Measurements from ENCODE around the gene RARG.

Gene RARG

GRCh38 chr12:53231921-53232645, at the start of gene RARG:
TSS of gene RARG (minus strand) at chr12:53232209. CDS start at chr12:53227545, 4,664 bp downstream.
- no peak for TF ChIP-seq CTCF (IDR thresholded peaks at IDR 0.05; ENCODE audit: low read depth, low read length)
- DNase-seq (ENCODE audit: extremely low read depth, low read depth): no peak

GRCh38 chr12:53279888-53280498, 48.0 kb upstream of the RARG start:
- no peak for DNase-seq (ENCODE audit: extremely low read depth, low read depth)

GRCh38 chr12:53279283-53279869, 47.4 kb upstream of the RARG start:
- no peak for TF ChIP-seq CTCF (IDR thresholded peaks at IDR 0.05; ENCODE audit: low read depth, low read length)
- DNase-seq (ENCODE audit: extremely low read depth, low read depth): no peak

More at GRCh38 chr12:53279888-53280498, 48.0 kb upstream of the RARG start:
- TF ChIP-seq CTCF (IDR thresholded peaks at IDR 0.05; ENCODE audit: low read depth, low read length): no peak

- DNase-seq (ENCODE audit: extremely low read depth, low read depth): no peak
- TF ChIP-seq CTCF (IDR thresholded peaks at IDR 0.05; ENCODE audit: low read depth, low read length): no peak
These were observed 46.0 kb upstream of the RARG start for GRCh38 chr12:53277981-53278380.

GRCh38 chr12:53276511-53276910, 44.5 kb upstream of the RARG start:
- DNase-seq (ENCODE audit: extremely low read depth, low read depth): no peak
- no peak for TF ChIP-seq CTCF (IDR thresholded peaks at IDR 0.05; ENCODE audit: low read depth, low read length)

GRCh38 chr12:53274445-53274844, 42.4 kb upstream of the RARG start:
- TF ChIP-seq CTCF (IDR thresholded peaks at IDR 0.05; ENCODE audit: low read depth, low read length): no peak
- DNase-seq (ENCODE audit: extremely low read depth, low read depth): no peak
